Activated naive CD8-positive, alpha-beta T cell (primary cell): Measurements from ENCODE around the gene TRIM26.
A peak's percentile ranks its signal among the peaks of the same experiment; 100 is the strongest.
"Not testable (repeated sequence)": the region's sequence is repeated elsewhere in the genome, so short reads cannot be mapped to it uniquely, and the experiment has no call there.

Experiments used
- H3K27ac Mint-ChIP-seq: one replicate; pipeline ENCODE4 v1.8.0; 2021; ENCODE audit warnings: mixed read lengths
- H3K27me3 Mint-ChIP-seq: one replicate; pipeline ENCODE4 v1.8.0; 2021; ENCODE audit warnings: mixed read lengths
- H3K36me3 Mint-ChIP-seq: one replicate; pipeline ENCODE4 v1.8.0; 2021; ENCODE audit warnings: mixed read lengths
- H3K4me1 Mint-ChIP-seq: one replicate; pipeline ENCODE4 v1.8.0; 2021; ENCODE audit warnings: low read depth, mixed read lengths
- H3K4me3 Mint-ChIP-seq: one replicate; pipeline ENCODE4 v1.8.0; 2021; ENCODE audit warnings: mild to moderate bottlenecking, mixed read lengths
- H3K9me3 Mint-ChIP-seq: one replicate; pipeline ENCODE4 v1.8.0; 2021; ENCODE audit warnings: low read depth, mixed read lengths

Gene TRIM26

GRCh38 chr6:30167101-30167500 lies 46.1 kb downstream of the TRIM26 start:
- H3K9me3 Mint-ChIP-seq, result no peaks in the 10 kb centered on the region
- H3K4me1 Mint-ChIP-seq, result peaks cover 24% of the 10 kb centered on the region
- H3K27ac Mint-ChIP-seq, result no peak overlapping the region
- no peak overlapping the region for H3K4me3 Mint-ChIP-seq
- H3K36me3 Mint-ChIP-seq, result no peaks in the 10 kb centered on the region
- peaks cover 19% of the 10 kb centered on the region for H3K27me3 Mint-ChIP-seq

GRCh38 chr6:30165238-30165637 lies 48.0 kb downstream of the TRIM26 start:
- not testable (repeated sequence) for H3K36me3 Mint-ChIP-seq, H3K4me3 Mint-ChIP-seq, H3K9me3 Mint-ChIP-seq, H3K27ac Mint-ChIP-seq
- H3K4me1 Mint-ChIP-seq, result peaks cover 21% of the 10 kb centered on the region
- H3K27me3 Mint-ChIP-seq, result peaks cover 12% of the 10 kb centered on the region

GRCh38 chr6:30164714-30165113 lies 48.5 kb downstream of the TRIM26 start:
- Mint-ChIP-seq H3K27ac (no peak overlapping the region), H3K36me3 (no peaks in the 10 kb centered on the region), H3K4me3 (no peak overlapping the region), H3K4me1 (peaks cover 21% of the 10 kb centered on the region), H3K9me3 (no peaks in the 10 kb centered on the region), H3K27me3 (peaks cover 11% of the 10 kb centered on the region)

GRCh38 chr6:30163918-30164654 lies 49.1 kb downstream of the TRIM26 start:
- peaks cover 21% of the 10 kb centered on the region for H3K4me1 Mint-ChIP-seq
- no peaks in the 10 kb centered on the region for H3K9me3 Mint-ChIP-seq
- H3K36me3 Mint-ChIP-seq, result no peaks in the 10 kb centered on the region
- no peak overlapping the region for H3K27ac Mint-ChIP-seq
- peaks cover 11% of the 10 kb centered on the region for H3K27me3 Mint-ChIP-seq
- no peak overlapping the region for H3K4me3 Mint-ChIP-seq

GRCh38 chr6:30163090-30163917 lies 49.9 kb downstream of the TRIM26 start, which contains the start of gene TRIM15:
TRIM15 (plus strand) TSS chr6:30163546; CDS start chr6:30163685, 139 bp downstream.
- Mint-ChIP-seq H3K9me3 (no peaks in the 10 kb centered on the region), H3K36me3 (no peaks in the 10 kb centered on the region), H3K27ac (no peak within 1 kb of the TSS), H3K4me3 (peak within 1 kb of the TSS; percentile 2), H3K4me1 (peaks cover 21% of the 10 kb centered on the region), H3K27me3 (peaks cover 7% of the 10 kb centered on the region)

GRCh38 chr6:30162265-30163089 lies 50.7 kb downstream of the TRIM26 start:
- H3K9me3 Mint-ChIP-seq, result no peaks in the 10 kb centered on the region
- no peaks in the 10 kb centered on the region for H3K36me3 Mint-ChIP-seq
- peaks cover 20% of the 10 kb centered on the region for H3K4me1 Mint-ChIP-seq
- H3K27ac Mint-ChIP-seq, result no peak overlapping the region
- H3K4me3 Mint-ChIP-seq, result peak overlapping the region; percentile 2
- peaks cover 3% of the 10 kb centered on the region for H3K27me3 Mint-ChIP-seq

GRCh38 chr6:30160785-30161531 lies 52.2 kb downstream of the TRIM26 start, which contains the start of gene TRIM10:
TRIM10 (minus strand) TSS chr6:30161211; CDS start chr6:30160858, 353 bp downstream.
- H3K4me3 Mint-ChIP-seq, result no peak within 1 kb of the TSS
- peaks cover 6% of the 10 kb centered on the region for H3K27me3 Mint-ChIP-seq
- H3K27ac Mint-ChIP-seq, result no peak within 1 kb of the TSS
- no peaks in the 10 kb centered on the region for H3K9me3 Mint-ChIP-seq
- H3K36me3 Mint-ChIP-seq, result no peaks in the 10 kb centered on the region
- peaks cover 11% of the 10 kb centered on the region for H3K4me1 Mint-ChIP-seq

- Mint-ChIP-seq H3K27ac (no peak overlapping the region), H3K36me3 (no peaks in the 10 kb centered on the region), H3K4me3 (no peak overlapping the region), H3K9me3 (no peaks in the 10 kb centered on the region), H3K4me1 (peaks cover 11% of the 10 kb centered on the region), H3K27me3 (peaks cover 6% of the 10 kb centered on the region)
Measured at GRCh38 chr6:30160008-30160784, 53.0 kb downstream of the TRIM26 start.

GRCh38 chr6:30158475-30159040 lies 54.6 kb downstream of the TRIM26 start:
- Mint-ChIP-seq H3K9me3 (no peaks in the 10 kb centered on the region), H3K27me3 (peaks cover 7% of the 10 kb centered on the region), H3K4me1 (peaks cover 10% of the 10 kb centered on the region), H3K27ac (no peak overlapping the region), H3K36me3 (no peaks in the 10 kb centered on the region), H3K4me3 (no peak overlapping the region)

- H3K27ac Mint-ChIP-seq, result no peak overlapping the region
- peaks cover 6% of the 10 kb centered on the region for H3K4me1 Mint-ChIP-seq
- no peaks in the 10 kb centered on the region for H3K9me3 Mint-ChIP-seq
Measured at GRCh38 chr6:30157999-30158398, 55.2 kb downstream of the TRIM26 start.

GRCh38 chr6:30157581-30157980 lies 55.6 kb downstream of the TRIM26 start:
- Mint-ChIP-seq H3K27me3 (peaks cover 10% of the 10 kb centered on the region), H3K4me1 (peaks cover 4% of the 10 kb centered on the region), H3K36me3 (no peaks in the 10 kb centered on the region), H3K4me3 (no peak overlapping the region), H3K9me3 (no peaks in the 10 kb centered on the region), H3K27ac (no peak overlapping the region)

More at GRCh38 chr6:30157999-30158398, 55.2 kb downstream of the TRIM26 start:
- no peak overlapping the region for H3K4me3 Mint-ChIP-seq
- no peaks in the 10 kb centered on the region for H3K36me3 Mint-ChIP-seq
- H3K27me3 Mint-ChIP-seq, result peaks cover 10% of the 10 kb centered on the region

GRCh38 chr6:30156774-30157173 lies 56.4 kb downstream of the TRIM26 start:
- no peaks in the 10 kb centered on the region for H3K36me3 Mint-ChIP-seq
- H3K27ac Mint-ChIP-seq, result no peak overlapping the region
- no peaks in the 10 kb centered on the region for H3K4me1 Mint-ChIP-seq
- H3K27me3 Mint-ChIP-seq, result peaks cover 10% of the 10 kb centered on the region
- H3K9me3 Mint-ChIP-seq, result no peaks in the 10 kb centered on the region
- no peak overlapping the region for H3K4me3 Mint-ChIP-seq

- Mint-ChIP-seq H3K4me1 (peaks cover 3% of the 10 kb centered on the region), H3K9me3 (no peaks in the 10 kb centered on the region), H3K27me3 (peaks cover 8% of the 10 kb centered on the region), H3K4me3 (no peak overlapping the region), H3K27ac (no peak overlapping the region), H3K36me3 (no peaks in the 10 kb centered on the region)
Measured at GRCh38 chr6:30156262-30156599, 57.0 kb downstream of the TRIM26 start.
